ENCODE data around the gene MAK. TPM values are rescaled to one million over a fixed set of nuclear protein-coding genes. Genes with fewer than 3 reads are reported as not detected.

MAK gene
- total and polyA plus RNA-seq, 4 donors, result 1.0 to 4.6 (median 2.7) TPM

GRCh38 chr6:10779076-10779475 is 59.3 kb downstream of the MAK start:
- Histone ChIP-seq H3K9me3 (ENCODE audit: control insufficient read depth in 4 of 4, insufficient read depth in 3 of 4, low read length in 3 of 4) (no peaks in the 10 kb centered on the region), H3K27ac (ENCODE audit: low read depth in 1 of 2, low read length in 1 of 2) (no peak overlapping the region), H3K27me3 (ENCODE audit: control insufficient read depth in 3 of 3, insufficient read depth in 3 of 3, low read length in 2 of 3) (no peaks in the 10 kb centered on the region), H3K36me3 (ENCODE audit: control insufficient read depth in 4 of 4, insufficient read depth in 4 of 4, low read length in 4 of 4) (peaks cover 0 to 7% (median 6%) of the 10 kb centered on the region in 4 donors), H3K4me1 (ENCODE audit: control insufficient read depth in 5 of 5, insufficient read depth in 5 of 5, low read length in 5 of 5) (no peaks in the 10 kb centered on the region), H3K9ac (ENCODE audit: insufficient read depth in 1 of 2, low read length in 2 of 2) (no peak overlapping the region), H3K4me3 (no peak overlapping the region)
- TF ChIP-seq, protein P1, sequence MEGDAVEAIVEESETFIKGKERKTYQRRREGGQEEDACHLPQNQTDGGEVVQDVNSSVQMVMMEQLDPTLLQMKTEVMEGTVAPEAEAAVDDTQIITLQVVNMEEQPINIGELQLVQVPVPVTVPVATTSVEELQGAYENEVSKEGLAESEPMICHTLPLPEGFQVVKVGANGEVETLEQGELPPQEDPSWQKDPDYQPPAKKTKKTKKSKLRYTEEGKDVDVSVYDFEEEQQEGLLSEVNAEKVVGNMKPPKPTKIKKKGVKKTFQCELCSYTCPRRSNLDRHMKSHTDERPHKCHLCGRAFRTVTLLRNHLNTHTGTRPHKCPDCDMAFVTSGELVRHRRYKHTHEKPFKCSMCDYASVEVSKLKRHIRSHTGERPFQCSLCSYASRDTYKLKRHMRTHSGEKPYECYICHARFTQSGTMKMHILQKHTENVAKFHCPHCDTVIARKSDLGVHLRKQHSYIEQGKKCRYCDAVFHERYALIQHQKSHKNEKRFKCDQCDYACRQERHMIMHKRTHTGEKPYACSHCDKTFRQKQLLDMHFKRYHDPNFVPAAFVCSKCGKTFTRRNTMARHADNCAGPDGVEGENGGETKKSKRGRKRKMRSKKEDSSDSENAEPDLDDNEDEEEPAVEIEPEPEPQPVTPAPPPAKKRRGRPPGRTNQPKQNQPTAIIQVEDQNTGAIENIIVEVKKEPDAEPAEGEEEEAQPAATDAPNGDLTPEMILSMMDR (IDR thresholded peaks at IDR 0.05; ENCODE audit: control extremely low read depth, extremely low read depth), result no peak
- WGBS, 2 donors, result 91 to 95% methylated on average over 8 of the region's 8 CpGs
- ATAC-seq (ENCODE audit: insufficient read depth, low FRiP score) (no peak), DNase-seq (no peak)

GRCh38 chr6:10778230-10778629 is 60.1 kb downstream of the MAK start:
- Histone ChIP-seq H3K27ac (ENCODE audit: low read depth in 1 of 2, low read length in 1 of 2) (no peak overlapping the region), H3K4me1 (ENCODE audit: control insufficient read depth in 5 of 5, insufficient read depth in 5 of 5, low read length in 5 of 5) (no peaks in the 10 kb centered on the region), H3K27me3 (ENCODE audit: control insufficient read depth in 3 of 3, insufficient read depth in 3 of 3, low read length in 2 of 3) (no peaks in the 10 kb centered on the region), H3K36me3 (ENCODE audit: control insufficient read depth in 4 of 4, insufficient read depth in 4 of 4, low read length in 4 of 4) (peaks cover 0 to 7% (median 4%) of the 10 kb centered on the region in 4 donors), H3K9ac (ENCODE audit: insufficient read depth in 1 of 2, low read length in 2 of 2) (no peak overlapping the region), H3K9me3 (ENCODE audit: control insufficient read depth in 4 of 4, insufficient read depth in 3 of 4, low read length in 3 of 4) (no peaks in the 10 kb centered on the region), H3K4me3 (no peak overlapping the region)
- TF ChIP-seq, protein P1 (IDR thresholded peaks at IDR 0.05; ENCODE audit: control extremely low read depth, extremely low read depth), result no peak
- WGBS, 2 donors, result 98 to 99% methylated on average over 3 of the region's 3 CpGs
- DNase-seq (no peak), ATAC-seq (ENCODE audit: insufficient read depth, low FRiP score) (no peak)

DNA sequence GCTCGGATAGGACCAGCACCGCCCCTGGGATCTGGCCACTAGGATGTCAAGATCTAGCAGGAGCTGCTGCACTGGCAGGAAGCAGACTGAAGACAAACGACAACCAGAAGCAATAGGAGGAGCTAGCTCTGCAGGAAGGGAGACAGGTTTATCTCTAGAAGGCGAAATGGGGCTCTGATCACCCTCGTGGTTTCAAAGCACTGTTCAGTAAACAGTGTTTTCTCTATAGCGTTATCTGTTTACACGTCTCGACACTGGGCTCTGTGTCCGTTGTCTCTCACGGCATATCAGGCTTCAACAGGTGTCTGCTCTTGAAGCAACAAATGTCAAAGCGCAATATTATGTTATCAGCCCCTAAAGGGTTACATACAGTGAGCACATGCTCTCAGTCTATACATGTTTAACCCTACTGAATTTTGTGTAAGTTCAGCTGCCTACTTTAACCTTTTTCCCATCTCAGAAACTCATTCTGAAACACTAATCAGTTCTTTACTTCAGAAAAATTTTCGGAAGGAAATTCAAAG is 66.9 kb downstream of the MAK start:
- DNase-seq, result no peak
- TF ChIP-seq, protein P1 (IDR thresholded peaks at IDR 0.05; ENCODE audit: control extremely low read depth, extremely low read depth), result no peak
- Histone ChIP-seq H3K9me3 (ENCODE audit: control insufficient read depth in 4 of 4, insufficient read depth in 3 of 4, low read length in 3 of 4) (no peaks in the 10 kb centered on the region), H3K4me3 (no peak overlapping the region), H3K36me3 (ENCODE audit: control insufficient read depth in 4 of 4, insufficient read depth in 4 of 4, low read length in 4 of 4) (peaks cover 2 to 15% (median 4%) of the 10 kb centered on the region in 4 donors), H3K4me1 (ENCODE audit: control insufficient read depth in 5 of 5, insufficient read depth in 5 of 5, low read length in 5 of 5) (no peaks in the 10 kb centered on the region), H3K9ac (ENCODE audit: insufficient read depth in 1 of 2, low read length in 2 of 2) (no peak overlapping the region), H3K27me3 (ENCODE audit: control insufficient read depth in 3 of 3, insufficient read depth in 3 of 3, low read length in 2 of 3) (no peaks in the 10 kb centered on the region), H3K27ac (ENCODE audit: low read depth in 1 of 2, low read length in 1 of 2) (no peak overlapping the region)
- 66 to 76% methylated on average over 12 of the region's 12 CpGs for WGBS, 2 donors
- no peak for ATAC-seq (ENCODE audit: insufficient read depth, low FRiP score)

DNA sequence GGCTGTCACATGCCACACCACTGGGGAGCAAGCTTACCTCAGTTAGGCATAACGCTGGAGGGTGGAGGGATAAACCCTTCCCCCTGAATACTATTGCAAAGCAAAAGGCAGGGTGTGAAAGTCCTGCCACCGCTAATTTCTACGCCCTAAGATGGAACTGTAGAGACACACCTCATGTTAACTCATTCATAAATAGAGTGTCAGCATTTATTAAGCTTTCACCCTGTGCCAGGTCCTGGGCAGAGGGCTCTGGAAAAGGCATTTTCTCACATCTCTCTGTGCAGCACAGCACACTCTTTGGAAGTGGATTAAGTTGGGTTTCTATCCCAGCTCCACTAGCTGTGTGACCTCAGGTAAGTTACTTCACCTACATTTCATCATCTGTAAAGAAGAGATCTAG is 68.9 kb downstream of the MAK start:
- DNase-seq (no peak), ATAC-seq (ENCODE audit: insufficient read depth, low FRiP score) (no peak)
- Histone ChIP-seq H3K4me3 (no peak overlapping the region), H3K4me1 (ENCODE audit: control insufficient read depth in 5 of 5, insufficient read depth in 5 of 5, low read length in 5 of 5) (no peaks in the 10 kb centered on the region), H3K27ac (ENCODE audit: low read depth in 1 of 2, low read length in 1 of 2) (no peak overlapping the region), H3K27me3 (ENCODE audit: control insufficient read depth in 3 of 3, insufficient read depth in 3 of 3, low read length in 2 of 3) (no peaks in the 10 kb centered on the region), H3K9me3 (ENCODE audit: control insufficient read depth in 4 of 4, insufficient read depth in 3 of 4, low read length in 3 of 4) (no peaks in the 10 kb centered on the region), H3K36me3 (ENCODE audit: control insufficient read depth in 4 of 4, insufficient read depth in 4 of 4, low read length in 4 of 4) (peaks cover 0 to 7% (median 6%) of the 10 kb centered on the region in 4 donors), H3K9ac (ENCODE audit: insufficient read depth in 1 of 2, low read length in 2 of 2) (no peak overlapping the region)
- TF ChIP-seq, protein P1 (IDR thresholded peaks at IDR 0.05; ENCODE audit: control extremely low read depth, extremely low read depth), result no peak
- 96% methylated on average over 3 of the region's 3 CpGs for WGBS, 2 donors
